H9 (cell line): ENCODE measurements around the gene MAPK8. TPM values are rescaled to one million over a fixed set of nuclear protein-coding genes. Genes with fewer than 3 reads are reported as not detected.

Experiments used
- DNase-seq: peaks from one replicate; pipeline ENCODE4 v3.0.0-alpha.2; 2017
- H2AFZ ChIP-seq: one replicate; pipeline ENCODE4 v1.6.1; 2013; ENCODE audit warnings: mild to moderate bottlenecking, low read length, control low read depth, moderate library complexity
- H2AK5ac ChIP-seq: 2 replicates; pipeline ENCODE4 v1.6.1; 2013; ENCODE audit warnings: low read length, control low read depth, mixed read lengths; ENCODE audit not compliant: insufficient read length
- H2BK120ac ChIP-seq: one replicate; pipeline ENCODE4 v1.6.1; 2013; ENCODE audit warnings: low read depth, mild to moderate bottlenecking, low read length, control low read depth, inconsistent platforms; ENCODE audit not compliant: poor library complexity, severe bottlenecking
- H2BK12ac ChIP-seq: 2 replicates; pipeline ENCODE4 v1.6.1; 2013; ENCODE audit warnings: low read length, control low read depth, mixed read lengths, low read depth; ENCODE audit not compliant: insufficient read length
- H2BK15ac ChIP-seq: 2 replicates; pipeline ENCODE4 v1.6.1; 2013; ENCODE audit warnings: low read depth, low read length, control low read depth
- H2BK20ac ChIP-seq: one replicate; pipeline ENCODE4 v1.6.1; 2013; ENCODE audit warnings: low read depth, mild to moderate bottlenecking, low read length, control low read depth, inconsistent platforms; ENCODE audit not compliant: poor library complexity, severe bottlenecking
- H2BK5ac ChIP-seq: 2 replicates; pipeline ENCODE4 v1.6.1; 2013; ENCODE audit warnings: low read length, control low read depth, mixed read lengths; ENCODE audit not compliant: insufficient read length
- H3K14ac ChIP-seq: 2 replicates; pipeline ENCODE4 v1.6.1; 2013; ENCODE audit warnings: low read length, control low read depth; ENCODE audit not compliant: insufficient read depth
- H3K18ac ChIP-seq: 2 replicates; pipeline ENCODE4 v1.6.1; 2013; ENCODE audit warnings: low read depth, mild to moderate bottlenecking, mixed read lengths, low read length, control low read depth; ENCODE audit not compliant: insufficient read length
- H3K23ac ChIP-seq: 2 replicates; pipeline ENCODE4 v1.6.1; 2013; ENCODE audit warnings: low read length, control low read depth, mixed read lengths, low read depth; ENCODE audit not compliant: insufficient read length
- H3K23me2 ChIP-seq: 2 replicates; pipeline ENCODE4 v1.6.1; 2013; ENCODE audit warnings: low read depth, mild to moderate bottlenecking, mixed read lengths, low read length, control low read depth; ENCODE audit not compliant: insufficient read length, poor library complexity, severe bottlenecking
- H3K27ac ChIP-seq: 2 replicates; pipeline ENCODE4 v1.5.1; 2013; ENCODE audit warnings: low read length, control low read depth, mixed read lengths, low read depth; ENCODE audit not compliant: insufficient read length
- H3K27me3 ChIP-seq: 2 replicates; pipeline ENCODE4 v1.6.1; 2013; ENCODE audit warnings: low read length, control low read depth, inconsistent platforms; ENCODE audit not compliant: insufficient read depth
- H3K4ac ChIP-seq: 2 replicates; pipeline ENCODE4 v1.6.1; 2013; ENCODE audit warnings: low read depth, mild to moderate bottlenecking, control low read depth, inconsistent platforms, low read length, moderate library complexity
- H3K4me1 ChIP-seq: 2 replicates; pipeline ENCODE4 v1.6.1; 2013; ENCODE audit warnings: low read length, control low read depth, inconsistent platforms; ENCODE audit not compliant: insufficient read depth
- H3K4me2 ChIP-seq: 2 replicates; pipeline ENCODE4 v1.6.1; 2013; ENCODE audit warnings: low read length, control low read depth, mixed read lengths; ENCODE audit not compliant: insufficient read length, insufficient read depth
- H3K56ac ChIP-seq: 2 replicates; pipeline ENCODE4 v1.6.1; 2013; ENCODE audit warnings: low read depth, mild to moderate bottlenecking, mixed read lengths, low read length, control low read depth; ENCODE audit not compliant: insufficient read length
- H3K79me1 ChIP-seq: 2 replicates; pipeline ENCODE4 v1.6.1; 2013; ENCODE audit warnings: low read depth, mild to moderate bottlenecking, moderate library complexity, low read length, control low read depth, inconsistent platforms; ENCODE audit not compliant: insufficient read depth, poor library complexity, severe bottlenecking
- H3K79me2 ChIP-seq: 2 replicates; pipeline ENCODE4 v1.6.1; 2013; ENCODE audit warnings: low read length, control low read depth, inconsistent platforms; ENCODE audit not compliant: insufficient read depth
- H3K9ac ChIP-seq: 2 replicates; pipeline ENCODE4 v1.6.1; 2013; ENCODE audit warnings: low read length, control low read depth, mixed read lengths; ENCODE audit not compliant: insufficient read length; ENCODE audit errors: extremely low read depth
- H3K9me3 ChIP-seq: one replicate; pipeline ENCODE4 v1.6.1; 2013; ENCODE audit warnings: low read depth, low read length, inconsistent platforms; ENCODE audit not compliant: control insufficient read depth
- H3T11ph ChIP-seq: one replicate; pipeline ENCODE4 v1.6.1; 2013; ENCODE audit warnings: mild to moderate bottlenecking, low read length, control low read depth, inconsistent platforms
- H4K20me1 ChIP-seq: one replicate; pipeline ENCODE4 v1.6.1; 2013; ENCODE audit not compliant: control insufficient read depth, insufficient read length, insufficient read depth
- H4K5ac ChIP-seq: 2 replicates; pipeline ENCODE4 v1.6.1; 2013; ENCODE audit warnings: low read depth, mild to moderate bottlenecking, mixed read lengths, low read length, control low read depth; ENCODE audit not compliant: insufficient read length
- H4K8ac ChIP-seq: replicated peaks from 2 replicates; pipeline ENCODE4 v1.6.1; 2013; ENCODE audit warnings: low read length, control low read depth, mixed read lengths, low read depth; ENCODE audit not compliant: insufficient read length
- H4K91ac ChIP-seq: 2 replicates; pipeline ENCODE4 v1.6.1; 2013; ENCODE audit warnings: low read depth, mild to moderate bottlenecking, moderate library complexity, mixed read lengths, low read length, control low read depth; ENCODE audit not compliant: insufficient read length
- H3K27ac Mint-ChIP-seq, 3 experiments: 2 replicates in 2 of 3; 3 replicates in 1 of 3; pipeline ENCODE4 v1.8.0; 2020 to 2021; ENCODE audit warnings: mixed read lengths in 3 of 3, mild to moderate bottlenecking in 1 of 3, moderate library complexity in 1 of 3
- H3K27me3 Mint-ChIP-seq: 2 replicates; pipeline ENCODE4 v1.8.0; 2021; ENCODE audit warnings: low read depth, mild to moderate bottlenecking, moderate library complexity, mixed read lengths
- H3K36me3 Mint-ChIP-seq, 3 experiments: 2 replicates in 2 of 3; 3 replicates in 1 of 3; pipeline ENCODE4 v1.8.0; 2020 to 2021; ENCODE audit warnings: low read depth in 3 of 3, mixed read lengths in 3 of 3; ENCODE audit not compliant: insufficient read depth in 1 of 3
- H3K4me1 Mint-ChIP-seq, 2 experiments: 2 replicates each; pipeline ENCODE4 v1.8.0; 2020; ENCODE audit warnings: mixed read lengths in 2 of 2
- H3K4me3 Mint-ChIP-seq, 2 experiments: 2 replicates in 1 of 2; 3 replicates in 1 of 2; pipeline ENCODE4 v1.8.0; 2020 to 2021; ENCODE audit warnings: mild to moderate bottlenecking in 2 of 2, mixed read lengths in 2 of 2, moderate library complexity in 1 of 2
- H3K9me3 Mint-ChIP-seq, 2 experiments: 2 replicates in 1 of 2; 3 replicates in 1 of 2; pipeline ENCODE4 v1.8.0; 2020; ENCODE audit warnings: mild to moderate bottlenecking in 2 of 2, mixed read lengths in 2 of 2, moderate library complexity in 1 of 2
- WGBS: extraction: QIAGEN DNeasy Blood & Tissue Kit; methylation state at CpG from one replicate; pipeline ENCODE4 v1.1.7; 2013; ENCODE audit warnings: missing lambda C conversion rate, low lambda C conversion rate, mixed read lengths; ENCODE audit not compliant: insufficient read length; ENCODE audit errors: extremely low coverage; 5-methylcytosine and 5-hydroxymethylcytosine counted together
- total RNA-seq: library from RNA; stranded (reverse); gene quantifications from 2 replicates; pipeline ENCODE4 v1.2.1, GENCODE V29; 2021
- TF ChIP-seq, protein P1 (sequence below): fragments of 200-600 bp; sonication (generic); conservative IDR thresholded peaks from 3 replicates; pipeline ENCODE4 v1.8.0; 2021; ENCODE audit warnings: antibody characterized with exemption, mild to moderate bottlenecking

MAPK8 gene
- total RNA-seq, 1 experiment from 2014 or later = 52.0 TPM

DNA sequence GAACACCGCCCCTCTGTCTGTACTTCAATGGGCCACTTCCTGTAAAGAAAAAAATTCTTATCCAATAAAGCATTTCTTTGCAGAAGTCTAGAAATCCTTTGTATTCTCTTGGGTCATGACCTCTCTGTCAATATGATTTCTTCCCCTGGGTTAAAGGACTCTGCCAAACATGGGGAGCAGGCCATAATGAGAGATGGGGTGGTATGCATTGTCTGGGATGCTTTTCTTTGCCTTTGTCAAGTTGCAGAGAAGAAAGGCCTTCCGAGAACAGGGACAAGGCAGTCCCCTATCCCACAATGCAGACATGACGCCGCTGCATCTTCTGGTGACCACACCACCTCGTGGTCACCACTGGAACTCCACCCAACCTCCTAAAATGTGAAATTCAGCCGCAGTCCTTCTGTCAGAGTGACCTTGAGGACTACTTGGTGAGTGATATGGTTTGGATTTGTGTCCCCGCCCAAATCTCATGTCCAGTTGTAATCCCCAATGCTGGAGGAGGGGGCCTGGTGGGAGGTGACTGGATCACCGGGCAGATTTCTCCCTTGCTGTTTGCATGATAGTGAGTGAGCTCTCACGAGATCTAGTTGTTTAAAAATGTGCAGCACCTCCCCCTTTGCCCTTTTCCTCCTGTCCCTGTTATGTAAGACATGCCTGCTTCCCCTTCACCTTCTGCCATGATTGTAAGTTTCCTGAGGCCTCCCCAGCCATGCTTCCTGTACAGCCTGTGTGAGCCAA is 16.8 kb upstream of the MAPK8 start:
- Mint-ChIP-seq H3K27ac (peak overlapping the region; percentile 35 to 68 (median 48); a peak in 4 of 7 replicates), H3K4me1 (peaks cover 5 to 7% of the 10 kb centered on the region in 2 experiments), H3K4me3 (no peak overlapping the region), H3K36me3 (no peaks in the 10 kb centered on the region; a peak in 1 of 7 replicates), H3K9me3 (peaks cover 0 to 5% of the 10 kb centered on the region in 2 experiments; a peak in 3 of 5 replicates), H3K27me3 (peaks cover 13% of the 10 kb centered on the region)
- no peaks in the 10 kb centered on the region for H3K79me1 ChIP-seq
- no peak overlapping the region for H3K23ac ChIP-seq
- H3K27ac ChIP-seq = no peak overlapping the region
- no peak overlapping the region for H2AFZ ChIP-seq
- H2BK20ac ChIP-seq = no peak overlapping the region
- H2BK5ac ChIP-seq = no peak overlapping the region
- H2BK12ac ChIP-seq = no peak overlapping the region
- H4K8ac ChIP-seq = no peak overlapping the region
- H4K20me1 ChIP-seq = no peaks in the 10 kb centered on the region
- H2AK5ac ChIP-seq = no peak overlapping the region
- H3K9me3 ChIP-seq = no peaks in the 10 kb centered on the region
- no peak overlapping the region for H4K5ac ChIP-seq
- H3K27me3 ChIP-seq = no peaks in the 10 kb centered on the region
- no peak overlapping the region for H4K91ac ChIP-seq
- no peak overlapping the region for H2BK120ac ChIP-seq
- no peak overlapping the region for H2BK15ac ChIP-seq
- H3K4me2 ChIP-seq = no peak overlapping the region
- no peak overlapping the region for H3K18ac ChIP-seq
- H3K4ac ChIP-seq = no peak overlapping the region
- H3T11ph ChIP-seq = no peak overlapping the region
- no peaks in the 10 kb centered on the region for H3K4me1 ChIP-seq
- H3K79me2 ChIP-seq = no peaks in the 10 kb centered on the region
- WGBS = no CpG with 5 or more reads among the region's 9 CpGs
- H3K23me2 ChIP-seq = no peaks in the 10 kb centered on the region
- H3K9ac ChIP-seq = no peak overlapping the region
- no peak overlapping the region for H3K56ac ChIP-seq
- no peak overlapping the region for H3K14ac ChIP-seq
- TF ChIP-seq, protein P1, sequence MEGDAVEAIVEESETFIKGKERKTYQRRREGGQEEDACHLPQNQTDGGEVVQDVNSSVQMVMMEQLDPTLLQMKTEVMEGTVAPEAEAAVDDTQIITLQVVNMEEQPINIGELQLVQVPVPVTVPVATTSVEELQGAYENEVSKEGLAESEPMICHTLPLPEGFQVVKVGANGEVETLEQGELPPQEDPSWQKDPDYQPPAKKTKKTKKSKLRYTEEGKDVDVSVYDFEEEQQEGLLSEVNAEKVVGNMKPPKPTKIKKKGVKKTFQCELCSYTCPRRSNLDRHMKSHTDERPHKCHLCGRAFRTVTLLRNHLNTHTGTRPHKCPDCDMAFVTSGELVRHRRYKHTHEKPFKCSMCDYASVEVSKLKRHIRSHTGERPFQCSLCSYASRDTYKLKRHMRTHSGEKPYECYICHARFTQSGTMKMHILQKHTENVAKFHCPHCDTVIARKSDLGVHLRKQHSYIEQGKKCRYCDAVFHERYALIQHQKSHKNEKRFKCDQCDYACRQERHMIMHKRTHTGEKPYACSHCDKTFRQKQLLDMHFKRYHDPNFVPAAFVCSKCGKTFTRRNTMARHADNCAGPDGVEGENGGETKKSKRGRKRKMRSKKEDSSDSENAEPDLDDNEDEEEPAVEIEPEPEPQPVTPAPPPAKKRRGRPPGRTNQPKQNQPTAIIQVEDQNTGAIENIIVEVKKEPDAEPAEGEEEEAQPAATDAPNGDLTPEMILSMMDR = peak; percentile 87
- peak; percentile 82 for DNase-seq
